Ishikawa (cell line): Measurements from ENCODE around the gene PCCA.
A peak's percentile ranks its signal among the peaks of the same experiment; 100 is the strongest.

Experiments
- CEBPB ChIP-seq: IDR thresholded peaks from 2 replicates; pipeline ENCODE4 v1.6.1; 2012
- CREB1 ChIP-seq: IDR thresholded peaks from 2 replicates; pipeline ENCODE4 v1.6.1; 2012; ENCODE audit warnings: low read depth
- EGR1 ChIP-seq: IDR thresholded peaks from 2 replicates; pipeline ENCODE4 v1.6.1; 2012
- EP300 ChIP-seq: IDR thresholded peaks from 2 replicates; pipeline ENCODE4 v1.6.1; 2012; ENCODE audit warnings: borderline replicate concordance
- FOXM1 ChIP-seq: IDR thresholded peaks from 2 replicates; pipeline ENCODE4 v1.6.1; 2012; ENCODE audit warnings: low read depth, borderline replicate concordance
- MAX ChIP-seq: IDR thresholded peaks from 2 replicates; pipeline ENCODE4 v1.6.1; 2012
- NFIC ChIP-seq: IDR thresholded peaks from 2 replicates; pipeline ENCODE4 v1.6.1; 2012
- RAD21 ChIP-seq: IDR thresholded peaks from 2 replicates; pipeline ENCODE4 v1.6.1; 2012; ENCODE audit warnings: low read depth
- TAF1 ChIP-seq: IDR thresholded peaks from 2 replicates; pipeline ENCODE4 v1.6.1; 2012; ENCODE audit warnings: low read depth, mild to moderate bottlenecking
- TCF12 ChIP-seq: IDR thresholded peaks from 2 replicates; pipeline ENCODE4 v1.6.1; 2012; ENCODE audit warnings: low read depth
- TEAD4 ChIP-seq: IDR thresholded peaks from 2 replicates; pipeline ENCODE4 v1.6.1; 2012
- YY1 ChIP-seq: IDR thresholded peaks from 2 replicates; pipeline ENCODE4 v1.6.1; 2012; ENCODE audit warnings: low read depth
- ZBTB7A ChIP-seq: IDR thresholded peaks from 2 replicates; pipeline ENCODE4 v1.6.1; 2012; ENCODE audit warnings: low read depth
- TF ChIP-seq, protein P1 (sequence below): IDR thresholded peaks from 2 replicates; pipeline ENCODE4 v1.6.1; 2012
- TF ChIP-seq, protein P2 (sequence below): IDR thresholded peaks from 2 replicates; pipeline ENCODE4 v1.6.1; 2012; ENCODE audit warnings: low read depth, mild to moderate bottlenecking

PCCA gene

GRCh38 chr13:100510208-100510957, 421.5 kb downstream of the PCCA start:
- no peak for TF ChIP-seq YY1
- TF ChIP-seq TCF12: no peak
- TF ChIP-seq RAD21: no peak

GRCh38 chr13:100511466-100511865, 422.6 kb downstream of the PCCA start:
- TF ChIP-seq FOXM1: no peak
- TF ChIP-seq TAF1: no peak
- no peak for TF ChIP-seq CREB1
- no peak for TF ChIP-seq RAD21
- no peak for TF ChIP-seq ZBTB7A
- no peak for TF ChIP-seq TCF12
- no peak for TF ChIP-seq CEBPB
- no peak for TF ChIP-seq YY1
- TF ChIP-seq MAX: no peak
- TF ChIP-seq EP300: no peak

GRCh38 chr13:100512422-100512821, 423.5 kb downstream of the PCCA start:
- TF ChIP-seq ZBTB7A: no peak
- peak; percentile 23; the same call in 1 of the 2 replicates for TF ChIP-seq RAD21

DNA sequence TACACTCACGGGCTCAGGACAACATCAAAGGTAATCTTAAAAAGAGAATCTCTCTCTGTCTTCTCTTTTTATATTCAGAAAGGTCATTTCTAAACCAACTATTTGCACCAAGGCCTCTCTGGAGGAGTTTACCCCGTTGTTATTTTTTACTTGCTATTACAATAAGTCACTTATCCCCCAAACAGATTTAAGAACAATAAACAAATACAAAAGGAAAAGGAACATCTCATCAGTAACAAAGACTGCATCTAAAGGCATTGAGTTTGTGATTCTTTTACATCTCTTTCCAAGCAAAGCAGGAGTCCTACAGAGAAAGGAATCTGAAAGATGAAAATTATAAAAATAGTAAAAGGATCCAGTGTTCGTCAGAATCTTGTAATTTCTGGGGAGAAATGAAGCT, 424.3 kb downstream of the PCCA start:
- TF ChIP-seq NFIC (no peak), CEBPB (no peak)

DNA sequence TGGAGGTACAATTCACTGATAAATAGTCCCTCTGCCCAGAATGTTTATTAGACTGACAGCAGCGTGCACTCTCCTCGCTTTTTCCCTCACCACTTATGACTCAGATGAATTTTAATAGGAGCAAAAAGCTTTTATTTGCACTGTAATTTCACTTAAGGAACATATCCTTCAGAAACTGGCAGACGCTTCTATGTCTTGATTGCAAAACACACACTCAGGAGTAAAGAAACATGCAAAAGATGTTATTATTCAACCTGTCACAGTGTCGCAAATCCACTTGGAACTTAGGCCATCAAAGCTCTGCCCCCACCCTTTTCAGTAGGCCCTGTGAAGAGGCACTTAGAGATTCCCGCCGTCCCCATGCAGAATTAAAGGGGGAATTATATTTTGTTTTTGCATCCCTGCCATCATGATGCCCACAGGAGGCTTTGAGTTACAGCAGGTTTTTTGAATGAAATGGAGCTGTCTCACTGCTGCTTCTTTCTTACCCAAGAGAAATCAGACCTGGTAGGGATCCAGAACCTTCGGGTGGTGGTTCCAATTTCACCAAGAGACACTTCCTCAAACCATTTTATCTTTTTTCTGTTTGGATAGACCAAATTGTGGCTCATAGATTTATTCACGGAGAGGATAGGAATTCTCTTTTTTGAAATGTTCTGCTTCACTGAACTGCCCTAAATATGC, 425.2 kb downstream of the PCCA start:
- TF ChIP-seq, protein P1, sequence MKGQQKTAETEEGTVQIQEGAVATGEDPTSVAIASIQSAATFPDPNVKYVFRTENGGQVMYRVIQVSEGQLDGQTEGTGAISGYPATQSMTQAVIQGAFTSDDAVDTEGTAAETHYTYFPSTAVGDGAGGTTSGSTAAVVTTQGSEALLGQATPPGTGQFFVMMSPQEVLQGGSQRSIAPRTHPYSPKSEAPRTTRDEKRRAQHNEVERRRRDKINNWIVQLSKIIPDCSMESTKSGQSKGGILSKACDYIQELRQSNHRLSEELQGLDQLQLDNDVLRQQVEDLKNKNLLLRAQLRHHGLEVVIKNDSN: no peak
- TF ChIP-seq TAF1: no peak
- no peak for TF ChIP-seq YY1
- no peak for TF ChIP-seq ZBTB7A
- no peak for TF ChIP-seq MAX
- TF ChIP-seq CEBPB: peak; percentile 41
- no peak for TF ChIP-seq FOXM1
- no peak for TF ChIP-seq RAD21
- TF ChIP-seq EGR1: no peak

GRCh38 chr13:100514788-100515409, 426.0 kb downstream of the PCCA start:
- TF ChIP-seq MAX: 0 out of 2 replicates have a peak, but pooled peaks have one; percentile 21
- TF ChIP-seq FOXM1: no peak
- TF ChIP-seq NFIC: no peak
- TF ChIP-seq RAD21: peak; percentile 99

DNA sequence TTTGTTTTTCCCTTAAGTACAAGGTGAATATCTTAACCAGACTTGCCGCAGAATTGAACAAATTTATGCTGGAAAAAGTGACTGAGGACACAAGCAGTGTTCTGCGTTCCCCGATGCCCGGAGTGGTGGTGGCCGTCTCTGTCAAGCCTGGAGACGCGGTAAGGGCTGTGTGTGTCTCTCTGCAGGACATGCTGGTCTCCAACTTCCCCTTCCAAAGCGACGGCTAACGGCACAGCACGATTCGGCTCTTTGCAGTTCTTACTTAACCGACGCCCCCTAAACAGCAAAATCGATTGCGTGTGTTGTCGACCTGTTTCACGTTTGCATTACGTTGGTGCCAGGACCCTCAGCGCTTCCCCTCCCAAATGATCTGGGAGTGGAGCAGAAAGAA, 426.5 kb downstream of the PCCA start:
- TF ChIP-seq RAD21: no peak
- no peak for TF ChIP-seq CEBPB
- no peak for TF ChIP-seq TAF1
- TF ChIP-seq, protein P2, sequence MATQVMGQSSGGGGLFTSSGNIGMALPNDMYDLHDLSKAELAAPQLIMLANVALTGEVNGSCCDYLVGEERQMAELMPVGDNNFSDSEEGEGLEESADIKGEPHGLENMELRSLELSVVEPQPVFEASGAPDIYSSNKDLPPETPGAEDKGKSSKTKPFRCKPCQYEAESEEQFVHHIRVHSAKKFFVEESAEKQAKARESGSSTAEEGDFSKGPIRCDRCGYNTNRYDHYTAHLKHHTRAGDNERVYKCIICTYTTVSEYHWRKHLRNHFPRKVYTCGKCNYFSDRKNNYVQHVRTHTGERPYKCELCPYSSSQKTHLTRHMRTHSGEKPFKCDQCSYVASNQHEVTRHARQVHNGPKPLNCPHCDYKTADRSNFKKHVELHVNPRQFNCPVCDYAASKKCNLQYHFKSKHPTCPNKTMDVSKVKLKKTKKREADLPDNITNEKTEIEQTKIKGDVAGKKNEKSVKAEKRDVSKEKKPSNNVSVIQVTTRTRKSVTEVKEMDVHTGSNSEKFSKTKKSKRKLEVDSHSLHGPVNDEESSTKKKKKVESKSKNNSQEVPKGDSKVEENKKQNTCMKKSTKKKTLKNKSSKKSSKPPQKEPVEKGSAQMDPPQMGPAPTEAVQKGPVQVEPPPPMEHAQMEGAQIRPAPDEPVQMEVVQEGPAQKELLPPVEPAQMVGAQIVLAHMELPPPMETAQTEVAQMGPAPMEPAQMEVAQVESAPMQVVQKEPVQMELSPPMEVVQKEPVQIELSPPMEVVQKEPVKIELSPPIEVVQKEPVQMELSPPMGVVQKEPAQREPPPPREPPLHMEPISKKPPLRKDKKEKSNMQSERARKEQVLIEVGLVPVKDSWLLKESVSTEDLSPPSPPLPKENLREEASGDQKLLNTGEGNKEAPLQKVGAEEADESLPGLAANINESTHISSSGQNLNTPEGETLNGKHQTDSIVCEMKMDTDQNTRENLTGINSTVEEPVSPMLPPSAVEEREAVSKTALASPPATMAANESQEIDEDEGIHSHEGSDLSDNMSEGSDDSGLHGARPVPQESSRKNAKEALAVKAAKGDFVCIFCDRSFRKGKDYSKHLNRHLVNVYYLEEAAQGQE: no peak
- no peak for TF ChIP-seq TEAD4
- no peak for TF ChIP-seq TCF12

GRCh38 chr13:100517135-100517534, 428.2 kb downstream of the PCCA start:
- TF ChIP-seq, protein P2: no peak
- TF ChIP-seq YY1: no peak
- no peak for TF ChIP-seq CEBPB
- TF ChIP-seq FOXM1: no peak
- no peak for TF ChIP-seq RAD21
- no peak for TF ChIP-seq TEAD4
- no peak for TF ChIP-seq CREB1
- TF ChIP-seq EP300: no peak
- no peak for TF ChIP-seq EGR1
- no peak for TF ChIP-seq TCF12
- no peak for TF ChIP-seq MAX
- TF ChIP-seq TAF1: no peak
